Activated naive CD8-positive, alpha-beta T cell treated with anti-CD3 and anti-CD28 coated beads, Interleukin-2, amount 10 ng/mL, durations not matched to agents 7 days and 5 days (primary cell): ENCODE results near the gene ARHGEF2. TPM values are rescaled to one million over a fixed set of nuclear protein-coding genes. Genes with fewer than 3 reads are reported as not detected.
A peak's percentile ranks its signal among the peaks of the same experiment; 100 is the strongest.
"Not testable (repeated sequence)": the region's sequence is repeated elsewhere in the genome, so short reads cannot be mapped to it uniquely, and the experiment has no call there.

Experiments used
- ATAC-seq: fragments of 150-1000 bp; cut with Tn5 transposase; one replicate; pipeline ENCODE4 v1.10.0; 2021; ENCODE audit warnings: low read depth, moderate library complexity
- POLR2A ChIA-PET: fragments of 350-600 bp; sonication (Branson Sonifier 250); formaldehyde crosslinking; loops from one replicate; lab custom pipeline; 2021; ENCODE audit warnings: antibody characterized with exemption; lab: Charles Lee
- DNase-seq: peaks from one replicate; pipeline ENCODE4 v3.0.0; 2021
- H3K27ac Mint-ChIP-seq: one replicate; pipeline ENCODE4 v1.8.0; 2022; ENCODE audit warnings: mild to moderate bottlenecking, mixed read lengths
- H3K27me3 Mint-ChIP-seq: one replicate; pipeline ENCODE4 v1.8.0; 2022; ENCODE audit warnings: mild to moderate bottlenecking, moderate library complexity, mixed read lengths
- H3K36me3 Mint-ChIP-seq: one replicate; pipeline ENCODE4 v1.8.0; 2021; ENCODE audit warnings: mild to moderate bottlenecking, mixed read lengths
- H3K4me1 Mint-ChIP-seq: one replicate; pipeline ENCODE4 v1.8.0; 2021; ENCODE audit warnings: mixed read lengths
- H3K4me3 Mint-ChIP-seq: one replicate; pipeline ENCODE4 v1.8.0; 2022; ENCODE audit warnings: mild to moderate bottlenecking, moderate library complexity, mixed read lengths
- H3K9me3 Mint-ChIP-seq: one replicate; pipeline ENCODE4 v1.8.0; 2021; ENCODE audit warnings: mixed read lengths
- total RNA-seq, 2 experiments: library from RNA; stranded (reverse); gene quantifications; one replicate each; pipeline ENCODE4 v1.2.3, GENCODE V29; 2021

ARHGEF2 gene
- total RNA-seq, 2 experiments from 2014 or later, result 151 to 155 TPM

GRCh38 chr1:156004843-156005584, 26.7 kb upstream of the ARHGEF2 start:
- Mint-ChIP-seq H3K27me3 (no peaks in the 10 kb centered on the region), H3K4me3 (peak overlapping the region; percentile 54), H3K9me3 (no peaks in the 10 kb centered on the region), H3K27ac (peak overlapping the region; percentile 84), H3K36me3 (peaks cover 19% of the 10 kb centered on the region), H3K4me1 (peaks cover 24% of the 10 kb centered on the region)
- ATAC-seq (peak; percentile 92), DNase-seq (peak; percentile 52)
- POLR2A ChIA-PET, result interaction anchor here (0.7 to 1.3 kb wide), 2 partner anchors 28 to 48 kb away, joined by 3 to 4 read pairs; partner anchors contain the start of gene UBQLN4

- H3K36me3 Mint-ChIP-seq, result peaks cover 12% of the 10 kb centered on the region
- no peak overlapping the region for H3K4me3 Mint-ChIP-seq
- DNase-seq (no peak), ATAC-seq (no peak)
- H3K27me3 Mint-ChIP-seq, result no peaks in the 10 kb centered on the region
- POLR2A ChIA-PET, result no interaction called here
- H3K4me1 Mint-ChIP-seq, result peaks cover 23% of the 10 kb centered on the region
- no peaks in the 10 kb centered on the region for H3K9me3 Mint-ChIP-seq
- no peak overlapping the region for H3K27ac Mint-ChIP-seq
These were observed 25.5 kb upstream of the ARHGEF2 start for GRCh38 chr1:156003923-156004188.

GRCh38 chr1:156002188-156002911, 24.0 kb upstream of the ARHGEF2 start:
- no peak overlapping the region for H3K4me3 Mint-ChIP-seq
- no peak for ATAC-seq
- H3K27me3 Mint-ChIP-seq, result no peaks in the 10 kb centered on the region
- no peak for DNase-seq
- peaks cover 6% of the 10 kb centered on the region for H3K36me3 Mint-ChIP-seq
- H3K4me1 Mint-ChIP-seq, result peaks cover 20% of the 10 kb centered on the region
- no peaks in the 10 kb centered on the region for H3K9me3 Mint-ChIP-seq
- POLR2A ChIA-PET, result interaction anchor here (0.7 kb wide), 1 partner anchor 25 kb away, joined by 4 read pairs; no protein-coding TSS in a partner anchor
- H3K27ac Mint-ChIP-seq, result no peak overlapping the region

- DNase-seq (no peak), ATAC-seq (no peak)
- H3K27ac Mint-ChIP-seq, result no peak overlapping the region
- peaks cover 4% of the 10 kb centered on the region for H3K36me3 Mint-ChIP-seq
- peaks cover 18% of the 10 kb centered on the region for H3K4me1 Mint-ChIP-seq
- H3K9me3 Mint-ChIP-seq, result no peaks in the 10 kb centered on the region
- POLR2A ChIA-PET, result interaction anchor here (0.7 kb wide), 1 partner anchor 25 kb away, joined by 4 read pairs; no protein-coding TSS in a partner anchor
- no peaks in the 10 kb centered on the region for H3K27me3 Mint-ChIP-seq
- no peak overlapping the region for H3K4me3 Mint-ChIP-seq
These were observed 23.4 kb upstream of the ARHGEF2 start for GRCh38 chr1:156001662-156002171.

- Mint-ChIP-seq H3K9me3 (no peaks in the 10 kb centered on the region), H3K27ac (no peak overlapping the region), H3K36me3 (peaks cover 2% of the 10 kb centered on the region), H3K27me3 (no peaks in the 10 kb centered on the region), H3K4me1 (peaks cover 18% of the 10 kb centered on the region), H3K4me3 (no peak overlapping the region)
- no peak for DNase-seq
- no peak for ATAC-seq
- POLR2A ChIA-PET, result interaction anchor here (0.7 kb wide), 1 partner anchor 24 kb away, joined by 4 read pairs; no protein-coding TSS in a partner anchor
These were observed 22.8 kb upstream of the ARHGEF2 start for GRCh38 chr1:156001021-156001661.

GRCh38 chr1:155999964-156000363, 21.6 kb upstream of the ARHGEF2 start:
- DNase-seq, result no peak
- POLR2A ChIA-PET, result interaction anchor here (0.6 kb wide), 1 partner anchor 41 kb away, joined by 3 read pairs; no protein-coding TSS in a partner anchor
- no peak for ATAC-seq
- Mint-ChIP-seq H3K4me3 (no peak overlapping the region), H3K9me3 (no peaks in the 10 kb centered on the region), H3K27ac (no peak overlapping the region), H3K36me3 (no peaks in the 10 kb centered on the region), H3K27me3 (peaks cover 3% of the 10 kb centered on the region), H3K4me1 (peaks cover 15% of the 10 kb centered on the region)

GRCh38 chr1:155996166-155996565, 17.8 kb upstream of the ARHGEF2 start:
- no peaks in the 10 kb centered on the region for H3K9me3 Mint-ChIP-seq
- no peak overlapping the region for H3K27ac Mint-ChIP-seq
- H3K27me3 Mint-ChIP-seq, result peaks cover 3% of the 10 kb centered on the region
- ATAC-seq, result no peak
- POLR2A ChIA-PET, result interaction anchor here (1.6 kb wide), 1 partner anchor 23 kb away, joined by 5 read pairs; no protein-coding TSS in a partner anchor
- H3K4me1 Mint-ChIP-seq, result peaks cover 9% of the 10 kb centered on the region
- no peak for DNase-seq
- no peaks in the 10 kb centered on the region for H3K36me3 Mint-ChIP-seq
- H3K4me3 Mint-ChIP-seq, result no peak overlapping the region

- Mint-ChIP-seq H3K36me3 (no peaks in the 10 kb centered on the region), H3K27ac (no peak overlapping the region), H3K4me3 (no peak overlapping the region), H3K27me3 (peaks cover 3% of the 10 kb centered on the region), H3K9me3 (no peaks in the 10 kb centered on the region), H3K4me1 (peaks cover 20% of the 10 kb centered on the region)
- POLR2A ChIA-PET, result no interaction called here
- DNase-seq (no peak), ATAC-seq (no peak)
These were observed 15.2 kb upstream of the ARHGEF2 start for GRCh38 chr1:155993595-155993994.

- ATAC-seq, result no peak
- no peak for DNase-seq
- H3K36me3 Mint-ChIP-seq, result no peaks in the 10 kb centered on the region
- H3K9me3 Mint-ChIP-seq, result no peaks in the 10 kb centered on the region
- no peaks in the 10 kb centered on the region for H3K27me3 Mint-ChIP-seq
- POLR2A ChIA-PET, result interaction anchor here (0.6 to 2.2 kb wide), 12 partner anchors 10 to 63 kb away, joined by 3 to 14 read pairs (median 4); partner anchors contain the start of genes KHDC4 and UBQLN4
- peaks cover 14% of the 10 kb centered on the region for H3K4me1 Mint-ChIP-seq
- H3K27ac Mint-ChIP-seq, result no peak overlapping the region
- H3K4me3 Mint-ChIP-seq, result no peak overlapping the region
These were observed 11.8 kb upstream of the ARHGEF2 start for GRCh38 chr1:155990005-155990739.

- peak overlapping the region; percentile 65 for H3K27ac Mint-ChIP-seq
- ATAC-seq (peak; percentile 97), DNase-seq (peak; percentile 85)
- H3K4me3 Mint-ChIP-seq, result no peak overlapping the region
- H3K4me1 Mint-ChIP-seq, result peaks cover 14% of the 10 kb centered on the region
- POLR2A ChIA-PET, result interaction anchor here (0.6 to 2.2 kb wide), 12 partner anchors 9 to 64 kb away, joined by 3 to 14 read pairs (median 4); partner anchors contain the start of genes KHDC4 and UBQLN4
- no peaks in the 10 kb centered on the region for H3K27me3 Mint-ChIP-seq
- H3K36me3 Mint-ChIP-seq, result no peaks in the 10 kb centered on the region
- no peaks in the 10 kb centered on the region for H3K9me3 Mint-ChIP-seq
These were observed 11.1 kb upstream of the ARHGEF2 start for GRCh38 chr1:155989242-155990004.

- peaks cover 38% of the 10 kb centered on the region for H3K4me1 Mint-ChIP-seq
- H3K9me3 Mint-ChIP-seq, H3K4me3 Mint-ChIP-seq, H3K27ac Mint-ChIP-seq, H3K36me3 Mint-ChIP-seq, DNase-seq, H3K27me3 Mint-ChIP-seq, ATAC-seq: not testable (repeated sequence)
- POLR2A ChIA-PET, result interaction anchor here (0.7 to 1.0 kb wide), 3 partner anchors 18 to 51 kb away, joined by 4 to 5 read pairs (median 4); no protein-coding TSS in a partner anchor
These were observed 6.7 kb upstream of the ARHGEF2 start for GRCh38 chr1:155984903-155985645.
